HepG2 (cell line): ENCODE data around the gene ESRP2. TPM values are rescaled to one million over a fixed set of nuclear protein-coding genes. Genes with fewer than 3 reads are reported as not detected.

Experiments used
- ADNP ChIP-seq: sonication (generic); formaldehyde crosslinking; IDR thresholded peaks from 2 replicates; pipeline ENCODE4 v1.4.0; 2020; ENCODE audit warnings: missing genetic modification reagents
- AHR ChIP-seq: IDR thresholded peaks from 2 replicates; pipeline ENCODE4 v1.6.1; 2018; ENCODE audit warnings: missing genetic modification reagents, missing compliant biosample characterization
- ASH2L ChIP-seq: fragments of 300-600, 200-600 bp; sonication (generic); IDR thresholded peaks from 2 replicates; pipeline ENCODE4 v1.7.0; 2017; ENCODE audit warnings: low read depth, mild to moderate bottlenecking, moderate library complexity, mixed read lengths, low read length; ENCODE audit not compliant: insufficient read length
- CAMTA2 ChIP-seq: sonication (generic); formaldehyde crosslinking; IDR thresholded peaks from 2 replicates; pipeline ENCODE4 v1.4.0; 2020; ENCODE audit warnings: mild to moderate bottlenecking, missing genetic modification reagents, borderline replicate concordance
- ETV5 ChIP-seq: IDR thresholded peaks from 2 replicates; pipeline ENCODE4 v1.6.1; 2018; ENCODE audit warnings: missing biosample characterization, missing genetic modification reagents, inconsistent platforms, borderline replicate concordance
- HOXA3 ChIP-seq: sonication (generic); formaldehyde crosslinking; IDR thresholded peaks from 2 replicates; pipeline ENCODE4 v1.5.0; 2020; ENCODE audit warnings: missing genetic modification reagents
- KDM2A ChIP-seq: sonication (generic); formaldehyde crosslinking; IDR thresholded peaks from 2 replicates; pipeline ENCODE4 v1.4.0; 2020; ENCODE audit warnings: low read depth, missing genetic modification reagents, borderline replicate concordance
- MEIS2 ChIP-seq: sonication (generic); formaldehyde crosslinking; IDR thresholded peaks from 2 replicates; pipeline ENCODE4 v1.9.0; 2021; ENCODE audit warnings: mild to moderate bottlenecking, missing genetic modification reagents
- MYC ChIP-seq: sonication (generic); formaldehyde crosslinking; IDR thresholded peaks from 2 replicates; pipeline ENCODE4 v1.9.0; 2021; ENCODE audit warnings: missing genetic modification reagents, borderline replicate concordance
- PCBP1 ChIP-seq: fragments of 200-400 bp; formaldehyde crosslinking; IDR thresholded peaks from 2 replicates; pipeline ENCODE4 v1.6.1; 2017; ENCODE audit warnings: mild to moderate bottlenecking, low read depth, low read length, borderline replicate concordance
- PHB2 ChIP-seq: fragments of 450-650 bp; IDR thresholded peaks from 2 replicates; pipeline ENCODE4 v1.6.1; 2018; ENCODE audit not compliant: partially characterized antibody
- PRDM10 ChIP-seq: sonication (generic); formaldehyde crosslinking; IDR thresholded peaks from 2 replicates; pipeline ENCODE4 v1.4.0; 2020; ENCODE audit warnings: low read depth, missing genetic modification reagents
- TBP ChIP-seq: sonication (generic); formaldehyde crosslinking; IDR thresholded peaks from 2 replicates; pipeline ENCODE4 v1.5.0; 2020; ENCODE audit warnings: missing genetic modification reagents
- YEATS2 ChIP-seq: sonication (generic); formaldehyde crosslinking; IDR thresholded peaks from 2 replicates; pipeline ENCODE4 v1.4.0; 2020; ENCODE audit warnings: missing genetic modification reagents, borderline replicate concordance
- ZBTB1 ChIP-seq: sonication (generic); formaldehyde crosslinking; IDR thresholded peaks from 2 replicates; pipeline ENCODE4 v1.4.0; 2020; ENCODE audit warnings: missing genetic modification reagents, borderline replicate concordance
- ZEB1 ChIP-seq: IDR thresholded peaks from 2 replicates; pipeline ENCODE4 v1.6.1; 2012; ENCODE audit warnings: mild to moderate bottlenecking, low read depth, inconsistent platforms; ENCODE audit not compliant: insufficient replicate concordance
- ZNF337 ChIP-seq: sonication (generic); formaldehyde crosslinking; IDR thresholded peaks from 2 replicates; pipeline ENCODE4 v1.5.1; 2020; ENCODE audit warnings: missing genetic modification reagents, low read depth, mild to moderate bottlenecking, borderline replicate concordance
- ZNF557 ChIP-seq: sonication (generic); formaldehyde crosslinking; IDR thresholded peaks from 2 replicates; pipeline ENCODE4 v1.4.0; 2020; ENCODE audit warnings: missing genetic modification reagents
- ZNF609 ChIP-seq: sonication (generic); formaldehyde crosslinking; IDR thresholded peaks from 2 replicates; pipeline ENCODE4 v1.4.0; 2020; ENCODE audit warnings: mild to moderate bottlenecking, missing genetic modification reagents, borderline replicate concordance
- ZNF678 ChIP-seq: sonication (generic); formaldehyde crosslinking; IDR thresholded peaks from 2 replicates; pipeline ENCODE4 v1.4.0; 2020; ENCODE audit warnings: mild to moderate bottlenecking, missing genetic modification reagents
- polyA plus RNA-seq, 8 experiments: library from polyadenylated mRNA; depleted of rRNA in 3 of 8; stranded (reverse) in 7 of 8; unstranded in 1 of 8; fragments of >200 nt; fragmentation: Illumina TruSeq in 4 of 8; extraction: Trizol in 4 of 8; gene quantifications; 2 replicates each; pipeline versions ENCODE4 v1.2.1 to v1.2.3, GENCODE V29; 2011 to 2016; ENCODE audit warnings: low read depth in 4 of 8, missing spikeins in 1 of 8, mixed read lengths in 1 of 8; ENCODE audit not compliant: insufficient read depth in 1 of 8
- total RNA-seq, 5 experiments: library from RNA; depleted of rRNA; stranded (reverse); fragments of >200 nt; fragmentation: Illumina TruSeq; extraction: Trizol; gene quantifications; 2 replicates each; pipeline ENCODE4 v1.2.3, GENCODE V29; 2016; ENCODE audit warnings: low read depth in 1 of 5

Gene ESRP2
- total and polyA plus RNA-seq, 2 of the 13 experiments (the other 11 are each of a cell fraction or from before 2014, with no cell fraction given), result 21.1 to 32.4 TPM

GRCh38 chr16:68281368-68282063, 45.6 kb upstream of the ESRP2 start (continued):
- no peak for TF ChIP-seq PHB2
- TF ChIP-seq KDM2A (CRISPR knock-in tag), result 0 out of 2 replicates have a peak, but pooled peaks have one; percentile 54
- TF ChIP-seq ZNF678 (CRISPR knock-in tag), result no peak; the same call in 1 of the 2 replicates
- TF ChIP-seq CAMTA2, result no peak
- TF ChIP-seq ZNF337 (CRISPR knock-in tag), result no peak
- no peak for TF ChIP-seq ADNP
- TF ChIP-seq TBP (CRISPR knock-in tag), result no peak
- peak; percentile 36 for TF ChIP-seq ZEB1
- TF ChIP-seq AHR (CRISPR knock-in tag), result peak; percentile 72; the same call in 1 of the 2 replicates
- TF ChIP-seq ZNF557 (CRISPR knock-in tag), result no peak
- no peak; the same call in 1 of the 2 replicates for TF ChIP-seq YEATS2
- TF ChIP-seq ZNF609, result peak; percentile 97
- TF ChIP-seq ASH2L, result peak; percentile 93
- TF ChIP-seq MEIS2 (CRISPR knock-in tag), result peak; percentile 77; the same call in 1 of the 2 replicates
- TF ChIP-seq PRDM10 (CRISPR knock-in tag), result peak; percentile 61; the same call in 1 of the 2 replicates
- peak; percentile 86 for TF ChIP-seq HOXA3 (CRISPR knock-in tag)
- no peak for TF ChIP-seq ZBTB1 (CRISPR knock-in tag)
- TF ChIP-seq PCBP1, result no peak
- peak; percentile 50; the same call in 1 of the 2 replicates for TF ChIP-seq MYC (CRISPR knock-in tag)
- peak; percentile 88; the same call in 1 of the 2 replicates for TF ChIP-seq ETV5 (CRISPR knock-in tag)
